GM21786 (cell line): Measurements from ENCODE around the gene ART1.
"Not testable (repeated sequence)": the region's sequence is repeated elsewhere in the genome, so short reads cannot be mapped to it uniquely, and the experiment has no call there.

Experiments used
- ATAC-seq: cut with Tn5 transposase; IDR thresholded peaks from one replicate; pipeline ENCODE4 v1.9.1; 2021; ENCODE audit not compliant: unreplicated experiment

ART1 gene

GRCh38 chr11:3644817-3645235 lies at the start of gene ART1:
ART1 (plus strand) TSS chr11:3645128; CDS start chr11:3659214, 14,086 bp downstream.
- no peak for ATAC-seq

GRCh38 chr11:3597743-3598142 lies 47.2 kb upstream of the ART1 start:
- not testable (repeated sequence) for ATAC-seq

GRCh38 chr11:3600201-3600600 lies 44.7 kb upstream of the ART1 start:
- not testable (repeated sequence) for ATAC-seq

GRCh38 chr11:3604167-3604566 lies 40.8 kb upstream of the ART1 start:
- ATAC-seq = no peak

- no peak for ATAC-seq
Observed at GRCh38 chr11:3605283-3605662, 39.7 kb upstream of the ART1 start.

- no peak for ATAC-seq
Observed at GRCh38 chr11:3605771-3606203, 39.1 kb upstream of the ART1 start.

- no peak for ATAC-seq
Observed at GRCh38 chr11:3609416-3610265, 35.3 kb upstream of the ART1 start.

GRCh38 chr11:3610846-3611245 lies 34.1 kb upstream of the ART1 start:
- ATAC-seq = no peak

- no peak for ATAC-seq
Observed at GRCh38 chr11:3611976-3612678, 32.8 kb upstream of the ART1 start.

GRCh38 chr11:3613998-3614741 lies 30.8 kb upstream of the ART1 start:
- ATAC-seq = peak; percentile 8

GRCh38 chr11:3614742-3615171 lies 30.2 kb upstream of the ART1 start:
- peak; percentile 84 for ATAC-seq

- ATAC-seq = no peak
Observed at GRCh38 chr11:3615998-3616397, 28.9 kb upstream of the ART1 start.

GRCh38 chr11:3616721-3617460 lies 28.0 kb upstream of the ART1 start:
- no peak for ATAC-seq

GRCh38 chr11:3617990-3618389 lies 26.9 kb upstream of the ART1 start:
- ATAC-seq = no peak

- no peak for ATAC-seq
Observed at GRCh38 chr11:3622521-3622920, 22.4 kb upstream of the ART1 start.

- ATAC-seq = no peak
Observed at GRCh38 chr11:3623121-3623520, 21.8 kb upstream of the ART1 start.

GRCh38 chr11:3623767-3624458 lies 21.0 kb upstream of the ART1 start:
- ATAC-seq = no peak

- no peak for ATAC-seq
Observed at GRCh38 chr11:3626250-3626960, 18.5 kb upstream of the ART1 start.

GRCh38 chr11:3627291-3627690 lies 17.6 kb upstream of the ART1 start:
- no peak for ATAC-seq

- no peak for ATAC-seq
Observed at GRCh38 chr11:3631331-3631730, 13.6 kb upstream of the ART1 start.
